ENCODE results near the gene ZC3HAV1L. TPM values are rescaled to one million over a fixed set of nuclear protein-coding genes. Genes with fewer than 3 reads are reported as not detected.
A peak's percentile ranks its signal among the peaks of the same experiment; 100 is the strongest.

Gene ZC3HAV1L
- total and polyA plus RNA-seq, 2 experiments from 2014 or later, result 11.6 to 29.9 TPM

DNA sequence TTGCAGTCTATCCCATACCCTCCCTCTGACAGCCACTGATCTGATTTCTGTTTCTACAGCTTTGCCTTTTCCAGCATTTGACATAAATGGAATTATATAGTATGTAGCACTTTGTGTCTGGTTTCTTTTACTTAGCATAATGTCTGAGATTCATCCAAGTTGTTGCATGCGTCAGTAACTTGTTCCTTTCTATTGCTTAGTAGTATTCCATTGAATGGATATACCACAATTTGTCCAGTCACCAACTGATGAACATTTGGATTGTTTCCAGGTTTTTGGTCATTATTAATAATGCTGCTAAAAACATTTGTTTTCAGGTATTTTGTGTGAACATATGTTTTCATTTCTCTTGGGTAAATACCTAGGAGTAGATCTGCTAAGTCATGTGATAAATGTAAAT lies 48.2 kb downstream of the ZC3HAV1L start:
- 100% methylated on average over 1 of the region's 1 CpG for WGBS (ENCODE audit: low lambda C conversion rate, missing lambda C conversion rate)
- no peaks in the 10 kb centered on the region for H3K36me3 ChIP-seq (replicated peaks; ENCODE audit: insufficient read depth, low read depth)
- TF ChIP-seq, protein P1, sequence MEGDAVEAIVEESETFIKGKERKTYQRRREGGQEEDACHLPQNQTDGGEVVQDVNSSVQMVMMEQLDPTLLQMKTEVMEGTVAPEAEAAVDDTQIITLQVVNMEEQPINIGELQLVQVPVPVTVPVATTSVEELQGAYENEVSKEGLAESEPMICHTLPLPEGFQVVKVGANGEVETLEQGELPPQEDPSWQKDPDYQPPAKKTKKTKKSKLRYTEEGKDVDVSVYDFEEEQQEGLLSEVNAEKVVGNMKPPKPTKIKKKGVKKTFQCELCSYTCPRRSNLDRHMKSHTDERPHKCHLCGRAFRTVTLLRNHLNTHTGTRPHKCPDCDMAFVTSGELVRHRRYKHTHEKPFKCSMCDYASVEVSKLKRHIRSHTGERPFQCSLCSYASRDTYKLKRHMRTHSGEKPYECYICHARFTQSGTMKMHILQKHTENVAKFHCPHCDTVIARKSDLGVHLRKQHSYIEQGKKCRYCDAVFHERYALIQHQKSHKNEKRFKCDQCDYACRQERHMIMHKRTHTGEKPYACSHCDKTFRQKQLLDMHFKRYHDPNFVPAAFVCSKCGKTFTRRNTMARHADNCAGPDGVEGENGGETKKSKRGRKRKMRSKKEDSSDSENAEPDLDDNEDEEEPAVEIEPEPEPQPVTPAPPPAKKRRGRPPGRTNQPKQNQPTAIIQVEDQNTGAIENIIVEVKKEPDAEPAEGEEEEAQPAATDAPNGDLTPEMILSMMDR (IDR thresholded peaks at IDR 0.05; ENCODE audit: poor library complexity), result no peak
- no peak for TF ChIP-seq EZH2phosphoT487 (IDR thresholded peaks at IDR 0.05; ENCODE audit: low read depth, severe bottlenecking, unreplicated experiment)
- TF ChIP-seq EZH2 (IDR thresholded peaks at IDR 0.05; ENCODE audit: borderline replicate concordance), result no peak
- H2AFZ ChIP-seq, result no peak overlapping the region
- no peak overlapping the region for H3K27ac ChIP-seq
- no peaks in the 10 kb centered on the region for H3K27me3 ChIP-seq
- H3K4me3 ChIP-seq, result no peak overlapping the region
- no peaks in the 10 kb centered on the region for H3K9me3 ChIP-seq (ENCODE audit: low read depth)
- no peaks in the 10 kb centered on the region for H4K20me1 ChIP-seq (ENCODE audit: insufficient read depth, poor library complexity, severe bottlenecking)
- no peaks in the 10 kb centered on the region for H3K9me2 ChIP-seq (replicated peaks; ENCODE audit: insufficient read depth)
- no peak overlapping the region for H3K4me2 ChIP-seq
- no peaks in the 10 kb centered on the region for H3K79me2 ChIP-seq
- no peaks in the 10 kb centered on the region for H3K4me1 ChIP-seq (ENCODE audit: insufficient read depth)
- DNase-seq (ENCODE audit: low spot score), result no peak

DNA sequence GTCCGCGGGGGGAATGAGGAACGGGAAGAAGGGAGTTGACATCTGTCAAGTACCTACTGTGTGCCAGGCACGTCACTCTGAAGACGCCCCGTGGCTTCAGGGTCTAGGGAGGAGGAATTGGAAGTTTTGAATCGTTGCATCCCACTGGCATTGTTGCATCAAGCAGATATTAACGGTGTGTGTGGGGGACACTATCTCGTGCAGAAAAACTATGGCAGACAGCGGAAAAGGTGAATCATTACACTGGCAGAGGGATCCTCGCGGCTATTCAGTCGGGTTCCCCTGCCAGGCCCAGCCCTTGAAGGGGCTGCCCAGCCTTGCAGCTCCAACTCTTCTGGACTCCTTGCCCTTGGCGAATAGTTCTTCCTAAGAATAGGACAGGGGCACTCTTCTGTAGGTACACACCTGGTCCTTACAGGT lies 53.6 kb downstream of the ZC3HAV1L start:
- peak overlapping the region; percentile 61 for H3K27ac ChIP-seq
- H3K79me2 ChIP-seq, result peaks cover 28% of the 10 kb centered on the region
- TF ChIP-seq EZH2 (IDR thresholded peaks at IDR 0.05; ENCODE audit: borderline replicate concordance) (no peak), EZH2phosphoT487 (IDR thresholded peaks at IDR 0.05; ENCODE audit: low read depth, severe bottlenecking, unreplicated experiment) (no peak)
- TF ChIP-seq, protein P1 (IDR thresholded peaks at IDR 0.05; ENCODE audit: poor library complexity), result no peak
- H3K9me3 ChIP-seq (ENCODE audit: low read depth), result no peaks in the 10 kb centered on the region
- H3K36me3 ChIP-seq (replicated peaks; ENCODE audit: insufficient read depth, low read depth), result no peaks in the 10 kb centered on the region
- H4K20me1 ChIP-seq (ENCODE audit: insufficient read depth, poor library complexity, severe bottlenecking), result no peaks in the 10 kb centered on the region
- H2AFZ ChIP-seq, result peak overlapping the region; percentile 97
- H3K4me2 ChIP-seq, result peak overlapping the region; percentile 97
- DNase-seq (ENCODE audit: low spot score), result peak; percentile 41
- H3K9me2 ChIP-seq (replicated peaks; ENCODE audit: insufficient read depth), result no peaks in the 10 kb centered on the region
- no peaks in the 10 kb centered on the region for H3K27me3 ChIP-seq
- peak overlapping the region; percentile 20 for H3K4me3 ChIP-seq
- peaks cover 10% of the 10 kb centered on the region for H3K4me1 ChIP-seq (ENCODE audit: insufficient read depth)
- 37% methylated on average over 14 of the region's 14 CpGs for WGBS (ENCODE audit: low lambda C conversion rate, missing lambda C conversion rate)

DNA sequence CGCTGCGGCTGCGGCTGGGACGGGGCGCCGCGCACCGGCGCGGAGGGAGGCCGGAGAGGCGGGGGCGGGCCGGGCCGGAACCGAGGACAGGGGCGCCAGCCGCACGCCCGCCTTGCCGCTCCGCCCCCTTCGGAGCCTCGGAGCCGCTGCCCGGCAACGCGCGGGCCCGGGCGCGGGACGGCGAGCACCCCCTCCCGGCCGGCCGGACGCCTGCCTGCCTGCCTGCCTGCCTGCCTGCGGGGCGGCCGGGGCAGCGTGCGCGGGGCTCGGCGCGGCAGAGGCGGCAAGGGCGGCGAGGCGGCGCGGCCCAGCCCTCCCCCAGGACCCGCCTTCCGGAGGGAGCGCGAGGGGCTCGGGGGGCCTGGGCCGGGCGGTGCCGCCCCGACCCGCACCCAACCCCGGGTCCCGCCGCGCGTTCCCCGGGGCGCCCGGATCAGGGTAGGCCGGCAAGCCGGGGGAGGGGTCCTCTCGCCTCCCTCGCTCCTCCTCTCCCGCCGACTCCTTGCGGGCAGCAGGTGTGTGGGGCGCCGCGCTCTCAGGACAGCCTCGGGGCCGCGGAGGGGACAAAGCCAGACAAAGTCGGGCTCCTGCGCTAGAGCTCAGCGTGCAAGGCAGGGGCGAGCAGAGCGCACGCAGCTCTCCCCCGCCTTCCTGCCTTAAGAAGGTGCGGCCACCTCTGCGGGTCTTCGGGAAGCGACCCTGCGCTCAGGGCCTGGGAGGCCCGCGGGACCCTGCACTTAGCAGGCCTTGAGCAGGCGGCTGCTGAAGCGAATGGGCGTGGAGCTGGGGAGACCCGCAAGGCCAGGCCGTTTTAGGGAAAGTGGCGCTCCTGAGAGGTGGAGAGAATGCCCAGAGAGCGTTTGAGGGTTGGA lies 54.3 kb downstream of the ZC3HAV1L start, which contains the start of gene KIAA1549:
TSS of gene KIAA1549 (minus strand) at position 58 of the 872 bp plus-strand sequence. CDS start 120 bp downstream, outside the sequence.
- Histone ChIP-seq H3K36me3 (replicated peaks; ENCODE audit: insufficient read depth, low read depth) (no peaks in the 10 kb centered on the region), H3K4me3 (peak within 1 kb of the TSS; percentile 91), H3K9me3 (ENCODE audit: low read depth) (no peaks in the 10 kb centered on the region), H3K27me3 (no peaks in the 10 kb centered on the region), H3K4me2 (peak within 1 kb of the TSS; percentile 97), H2AFZ (peak within 1 kb of the TSS; percentile 97), H3K4me1 (ENCODE audit: insufficient read depth) (peaks cover 10% of the 10 kb centered on the region), H3K79me2 (peaks cover 35% of the 10 kb centered on the region), H3K9me2 (replicated peaks; ENCODE audit: insufficient read depth) (no peaks in the 10 kb centered on the region), H3K27ac (peak within 1 kb of the TSS; percentile 77), H4K20me1 (ENCODE audit: insufficient read depth, poor library complexity, severe bottlenecking) (no peaks in the 10 kb centered on the region)
- DNase-seq (ENCODE audit: low spot score), result peak; percentile 92
- WGBS (ENCODE audit: low lambda C conversion rate, missing lambda C conversion rate), result 3% methylated on average over 29 of the region's 105 CpGs
- TF ChIP-seq, protein P1 (IDR thresholded peaks at IDR 0.05; ENCODE audit: poor library complexity), result peak; percentile 23
- no peak for TF ChIP-seq EZH2 (IDR thresholded peaks at IDR 0.05; ENCODE audit: borderline replicate concordance)
